NCI-H2107 treated with DMSO at 0.1 percent for 48 hours (cell line): ENCODE measurements around the gene DDX41.
A peak's percentile ranks its signal among the peaks of the same experiment; 100 is the strongest.
"Not testable (repeated sequence)": the region's sequence is repeated elsewhere in the genome, so short reads cannot be mapped to it uniquely, and the experiment has no call there.

Experiments
- DNase-seq: peaks from one replicate; lab custom pipeline; 2025; ENCODE audit not compliant: unreplicated experiment; lab: John Stamatoyannopoulos, UW

The DDX41 gene

GRCh38 chr5:177516601-177517568 lies at the start of gene DDX41:
Gene DDX41 (minus strand): TSS chr5:177516961. CDS start chr5:177516945, 16 bp downstream.
- peak; percentile 88 for DNase-seq

GRCh38 chr5:177565046-177565445 lies 48.3 kb upstream of the DDX41 start:
- DNase-seq: no peak

- DNase-seq: not testable (repeated sequence)
These were observed 42.7 kb upstream of the DDX41 start for GRCh38 chr5:177559446-177559941.

- DNase-seq: no peak
These were observed 41.0 kb upstream of the DDX41 start for GRCh38 chr5:177557796-177558195.

GRCh38 chr5:177557041-177557647 lies 40.4 kb upstream of the DDX41 start:
- peak; percentile 64 for DNase-seq

- no peak for DNase-seq
These were observed 38.9 kb upstream of the DDX41 start for GRCh38 chr5:177555665-177556064.

- no peak for DNase-seq
These were observed 38.5 kb upstream of the DDX41 start for GRCh38 chr5:177555228-177555627.

- DNase-seq: peak; percentile 69
These were observed 37.8 kb upstream of the DDX41 start, which contains the start of gene FAM193B for GRCh38 chr5:177554474-177555111. Gene FAM193B (minus strand): TSS chr5:177554563. CDS start chr5:177554458, 105 bp downstream.

GRCh38 chr5:177553671-177554429 lies 37.1 kb upstream of the DDX41 start:
- no peak for DNase-seq

GRCh38 chr5:177552839-177553455 lies 36.2 kb upstream of the DDX41 start:
- DNase-seq: no peak

GRCh38 chr5:177550122-177550521 lies 33.4 kb upstream of the DDX41 start:
- no peak for DNase-seq

- DNase-seq: no peak
These were observed 31.7 kb upstream of the DDX41 start for GRCh38 chr5:177548495-177548894.

- DNase-seq: no peak
These were observed 31.0 kb upstream of the DDX41 start for GRCh38 chr5:177547736-177548135.

- no peak for DNase-seq
These were observed 29.5 kb upstream of the DDX41 start for GRCh38 chr5:177546258-177546741.

GRCh38 chr5:177545487-177546257 lies 28.9 kb upstream of the DDX41 start:
- peak; percentile 26 for DNase-seq

GRCh38 chr5:177542816-177543465 lies 26.2 kb upstream of the DDX41 start:
- no peak for DNase-seq

- no peak for DNase-seq
These were observed 23.7 kb upstream of the DDX41 start for GRCh38 chr5:177540438-177540837.

GRCh38 chr5:177539411-177539810 lies 22.6 kb upstream of the DDX41 start:
- DNase-seq: no peak

- DNase-seq: no peak
These were observed 22.1 kb upstream of the DDX41 start for GRCh38 chr5:177538876-177539275.
